ENCODE results near the gene USP11.

The USP11 gene

GRCh38 chrX:47226071-47226470 is 6.7 kb upstream of the USP11 start:
- FAIRE-seq, result no peak

DNA sequence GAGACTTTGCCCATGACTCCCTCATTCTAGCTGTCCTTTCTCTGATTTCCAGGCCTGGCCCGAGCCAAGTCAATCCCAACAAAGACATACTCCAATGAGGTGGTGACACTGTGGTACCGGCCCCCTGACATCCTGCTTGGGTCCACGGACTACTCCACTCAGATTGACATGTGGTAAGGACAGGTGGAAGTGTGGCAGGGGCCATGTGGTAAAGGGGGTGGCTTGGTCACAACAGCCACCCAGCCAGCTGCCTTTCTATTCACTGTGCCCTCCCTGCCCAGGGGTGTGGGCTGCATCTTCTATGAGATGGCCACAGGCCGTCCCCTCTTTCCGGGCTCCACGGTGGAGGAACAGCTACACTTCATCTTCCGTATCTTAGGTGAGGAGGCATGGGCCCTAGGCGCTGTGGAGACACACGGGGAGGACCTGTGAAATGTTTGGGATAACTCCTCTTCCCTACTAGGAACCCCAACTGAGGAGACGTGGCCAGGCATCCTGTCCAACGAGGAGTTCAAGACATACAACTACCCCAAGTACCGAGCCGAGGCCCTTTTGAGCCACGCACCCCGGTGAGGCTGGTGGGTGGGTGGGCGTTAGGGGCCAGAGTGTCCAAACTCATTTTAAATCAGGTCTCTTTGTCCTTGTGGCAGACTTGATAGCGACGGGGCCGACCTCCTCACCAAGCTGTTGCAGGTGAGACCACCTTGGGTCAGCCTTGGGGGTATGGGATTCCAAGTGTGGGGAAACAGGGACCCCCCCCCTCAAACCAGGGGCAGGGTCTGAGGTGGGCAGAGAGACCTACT is 6.1 kb upstream of the USP11 start:
- no peak for FAIRE-seq

DNA sequence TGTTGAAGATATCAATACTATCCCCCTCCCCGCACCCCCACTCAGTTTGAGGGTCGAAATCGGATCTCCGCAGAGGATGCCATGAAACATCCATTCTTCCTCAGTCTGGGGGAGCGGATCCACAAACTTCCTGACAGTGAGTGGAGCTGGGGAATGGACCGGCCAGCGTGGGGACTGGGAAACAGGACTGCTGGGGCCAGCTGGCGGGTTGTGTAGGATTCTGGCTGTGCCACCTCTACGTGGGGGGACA is 5.5 kb upstream of the USP11 start:
- FAIRE-seq, result no peak

- FAIRE-seq, result no peak
These were observed 4.1 kb upstream of the USP11 start for GRCh38 chrX:47228550-47229270.

DNA sequence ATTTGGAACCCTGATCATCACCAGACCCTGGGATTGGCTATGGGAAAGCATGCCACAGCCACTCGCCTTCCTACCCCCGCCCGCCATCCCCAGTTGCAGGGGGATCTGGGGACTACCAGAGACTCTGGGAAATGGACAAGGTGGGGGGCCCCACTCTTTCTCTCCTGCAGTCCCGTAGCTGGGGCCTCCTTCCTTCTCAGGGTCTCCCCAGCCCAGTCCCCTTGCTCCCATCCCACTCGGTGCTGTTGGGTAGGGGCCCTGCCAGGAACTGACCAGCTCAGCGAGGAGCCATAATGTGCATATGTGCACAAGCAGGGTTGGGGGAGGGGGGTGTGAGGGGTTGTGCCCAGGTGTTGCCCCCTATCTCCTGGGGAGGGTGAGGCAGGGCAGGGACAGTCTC is 3.4 kb upstream of the USP11 start:
- no peak for FAIRE-seq

DNA sequence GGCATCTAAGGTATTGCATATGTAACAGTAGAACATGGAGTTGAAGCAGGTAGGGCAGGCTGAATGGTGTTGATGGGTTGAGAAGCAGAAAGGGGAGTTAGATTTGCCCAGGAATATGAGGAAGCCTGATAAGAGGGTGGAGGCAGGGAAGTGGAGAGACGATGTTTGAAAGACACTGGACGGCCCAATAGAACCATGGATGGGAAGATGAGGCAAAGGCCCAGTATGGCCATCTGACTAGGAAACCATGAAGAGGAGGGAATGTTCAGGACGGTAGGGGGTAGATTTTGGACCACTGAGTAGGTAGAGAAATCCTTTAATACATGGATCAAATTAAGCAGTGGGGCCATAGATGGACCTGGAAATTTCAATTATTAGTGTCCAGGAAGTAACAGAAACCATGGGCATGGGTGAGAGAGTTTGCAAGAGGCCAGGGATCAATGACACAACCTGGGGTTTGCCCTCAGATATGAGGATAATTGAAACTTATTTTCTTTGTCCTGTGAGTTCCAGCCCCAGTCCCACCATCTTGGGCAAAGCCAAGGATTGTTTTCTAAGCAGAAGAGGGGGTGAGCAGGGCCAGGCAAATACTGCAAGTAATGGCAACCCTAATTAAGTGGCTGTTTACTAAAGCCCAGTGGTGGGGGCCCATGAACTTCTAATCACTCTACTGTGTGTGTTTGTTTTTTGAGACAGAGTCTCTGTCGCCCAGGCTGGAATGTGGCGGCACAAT is 2.5 kb upstream of the USP11 start:
- FAIRE-seq, result no peak

- FAIRE-seq, result no peak
These were observed 1.6 kb upstream of the USP11 start for GRCh38 chrX:47231167-47231566.

- no peak for FAIRE-seq
These were observed 509 bp upstream of the USP11 start for GRCh38 chrX:47232197-47232802.

- no peak for FAIRE-seq
These were observed 714 bp downstream of the USP11 start for GRCh38 chrX:47233333-47234113.

GRCh38 chrX:47234583-47234982 is 1.8 kb downstream of the USP11 start:
- no peak for FAIRE-seq

- no peak for FAIRE-seq
These were observed 2.9 kb downstream of the USP11 start for GRCh38 chrX:47235691-47236103.

DNA sequence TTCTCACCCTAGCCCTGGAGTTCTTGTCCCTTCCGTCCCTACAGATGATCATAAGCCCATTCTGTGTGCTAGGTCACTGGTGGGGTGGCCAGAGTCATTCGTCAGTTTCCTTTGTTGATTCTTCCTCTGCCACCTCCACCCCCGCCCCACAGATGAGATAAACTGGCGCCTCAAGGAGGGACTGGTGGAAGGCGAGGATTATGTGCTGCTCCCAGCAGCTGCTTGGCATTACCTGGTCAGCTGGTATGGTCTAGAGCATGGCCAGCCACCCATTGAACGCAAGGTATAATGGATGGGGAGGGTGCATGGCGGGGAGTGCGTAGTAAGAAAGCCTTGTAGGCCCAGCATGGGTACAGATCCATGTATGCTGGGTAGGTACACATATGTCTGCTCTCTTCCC is 6.4 kb downstream of the USP11 start:
- no peak for FAIRE-seq

GRCh38 chrX:47239898-47240545 is 7.2 kb downstream of the USP11 start:
- no peak for FAIRE-seq

DNA sequence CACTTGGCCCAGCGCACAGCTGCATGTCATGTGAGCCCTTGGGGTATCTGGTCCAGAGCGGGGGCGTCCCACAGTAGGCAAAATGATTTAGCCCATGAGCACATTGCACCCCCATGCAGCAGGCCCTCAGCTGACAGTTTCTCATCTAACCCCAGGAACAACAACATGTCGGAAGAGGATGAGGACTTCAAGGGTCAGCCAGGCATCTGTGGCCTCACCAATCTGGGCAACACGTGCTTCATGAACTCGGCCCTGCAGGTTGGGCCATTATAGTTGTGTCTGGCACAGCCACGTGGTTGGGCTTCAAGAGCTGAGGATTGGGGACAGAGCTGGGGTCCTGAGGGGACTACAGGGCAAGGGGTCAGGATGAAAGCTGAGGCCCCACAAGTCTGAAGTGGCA is 7.8 kb downstream of the USP11 start:
- FAIRE-seq, result no peak

GRCh38 chrX:47241201-47242011 is 8.6 kb downstream of the USP11 start:
- FAIRE-seq, result no peak

- FAIRE-seq, result no peak
These were observed 9.5 kb downstream of the USP11 start for GRCh38 chrX:47242321-47242720.

- no peak for FAIRE-seq
These were observed 10.5 kb downstream of the USP11 start for GRCh38 chrX:47243351-47243750.

DNA sequence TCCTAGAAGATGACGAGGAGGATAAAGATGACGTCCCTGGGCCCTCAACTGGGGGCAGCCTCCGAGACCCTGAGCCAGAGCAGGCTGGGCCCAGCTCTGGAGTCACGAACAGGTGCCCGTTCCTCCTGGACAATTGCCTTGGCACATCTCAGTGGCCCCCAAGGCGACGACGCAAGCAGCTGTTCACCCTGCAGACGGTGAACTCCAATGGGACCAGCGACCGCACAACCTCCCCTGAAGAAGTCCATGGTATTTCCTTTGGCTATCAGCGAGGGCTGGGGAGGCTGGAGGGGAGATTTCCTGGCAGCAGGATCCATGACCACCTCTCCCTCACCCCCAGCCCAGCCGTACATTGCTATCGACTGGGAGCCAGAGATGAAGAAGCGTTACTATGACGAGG is 11.9 kb downstream of the USP11 start:
- FAIRE-seq, result no peak

- no peak for FAIRE-seq
These were observed 12.3 kb downstream of the USP11 start for GRCh38 chrX:47245156-47245555.

GRCh38 chrX:47247206-47247998 is 14.6 kb downstream of the USP11 start:
- no peak for FAIRE-seq

GRCh38 chrX:47247999-47248320 is 15.2 kb downstream of the USP11 start:
- FAIRE-seq, result no peak
